ENCODE measurements around the gene BICRAL. TPM values are rescaled to one million over a fixed set of nuclear protein-coding genes. Genes with fewer than 3 reads are reported as not detected.

Gene BICRAL
- total and polyA plus RNA-seq, 2 of the 4 experiments (the other 2 are of a cell fraction) = 4.0 to 6.1 TPM

DNA sequence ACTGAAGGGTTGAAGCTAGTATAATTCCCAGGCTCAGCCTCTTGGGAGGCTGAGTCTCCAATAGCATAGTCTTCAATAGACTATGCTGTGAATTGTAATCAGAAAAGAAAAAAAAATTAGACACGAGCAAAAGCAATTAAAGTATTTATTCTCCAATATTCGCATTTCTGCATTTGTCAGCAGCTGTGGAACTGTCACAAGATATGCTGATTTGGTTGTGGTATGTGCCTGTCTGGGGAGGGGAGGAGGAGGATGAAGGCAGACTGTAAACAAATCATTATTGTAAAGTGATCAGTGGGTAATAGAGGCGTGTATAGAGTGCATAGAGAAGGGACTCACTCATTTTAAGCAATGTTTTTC is 10.1 kb upstream of the BICRAL start:
- CTCF ChIA-PET = interaction anchor here (0.6 to 1.0 kb wide), 2 partner anchors 22 to 120 kb away, joined by 3 read pairs; no protein-coding TSS in a partner anchor
- H4K5ac ChIP-seq (ENCODE audit: low read depth, low read length) = no peak overlapping the region
- no peak overlapping the region for H3K4me3 ChIP-seq (ENCODE audit: insufficient read depth, low read depth, low read length)
- TF ChIP-seq RFX5 (IDR thresholded peaks at IDR 0.05; ENCODE audit: low read depth, low read length) = no peak
- TF ChIP-seq FOS (IDR thresholded peaks at IDR 0.05; ENCODE audit: low read depth, low read length) = no peak
- TF ChIP-seq, protein P1, sequence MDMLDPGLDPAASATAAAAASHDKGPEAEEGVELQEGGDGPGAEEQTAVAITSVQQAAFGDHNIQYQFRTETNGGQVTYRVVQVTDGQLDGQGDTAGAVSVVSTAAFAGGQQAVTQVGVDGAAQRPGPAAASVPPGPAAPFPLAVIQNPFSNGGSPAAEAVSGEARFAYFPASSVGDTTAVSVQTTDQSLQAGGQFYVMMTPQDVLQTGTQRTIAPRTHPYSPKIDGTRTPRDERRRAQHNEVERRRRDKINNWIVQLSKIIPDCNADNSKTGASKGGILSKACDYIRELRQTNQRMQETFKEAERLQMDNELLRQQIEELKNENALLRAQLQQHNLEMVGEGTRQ (IDR thresholded peaks at IDR 0.05; ENCODE audit: low read depth, low read length) = no peak
- TF ChIP-seq, protein P2, sequence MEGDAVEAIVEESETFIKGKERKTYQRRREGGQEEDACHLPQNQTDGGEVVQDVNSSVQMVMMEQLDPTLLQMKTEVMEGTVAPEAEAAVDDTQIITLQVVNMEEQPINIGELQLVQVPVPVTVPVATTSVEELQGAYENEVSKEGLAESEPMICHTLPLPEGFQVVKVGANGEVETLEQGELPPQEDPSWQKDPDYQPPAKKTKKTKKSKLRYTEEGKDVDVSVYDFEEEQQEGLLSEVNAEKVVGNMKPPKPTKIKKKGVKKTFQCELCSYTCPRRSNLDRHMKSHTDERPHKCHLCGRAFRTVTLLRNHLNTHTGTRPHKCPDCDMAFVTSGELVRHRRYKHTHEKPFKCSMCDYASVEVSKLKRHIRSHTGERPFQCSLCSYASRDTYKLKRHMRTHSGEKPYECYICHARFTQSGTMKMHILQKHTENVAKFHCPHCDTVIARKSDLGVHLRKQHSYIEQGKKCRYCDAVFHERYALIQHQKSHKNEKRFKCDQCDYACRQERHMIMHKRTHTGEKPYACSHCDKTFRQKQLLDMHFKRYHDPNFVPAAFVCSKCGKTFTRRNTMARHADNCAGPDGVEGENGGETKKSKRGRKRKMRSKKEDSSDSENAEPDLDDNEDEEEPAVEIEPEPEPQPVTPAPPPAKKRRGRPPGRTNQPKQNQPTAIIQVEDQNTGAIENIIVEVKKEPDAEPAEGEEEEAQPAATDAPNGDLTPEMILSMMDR (conservative IDR thresholded peaks at IDR 0.05; ENCODE audit: low read depth, low read length) = no peak
- no peak for TF ChIP-seq MAZ (IDR thresholded peaks at IDR 0.05; ENCODE audit: borderline replicate concordance, low read depth, low read length)
- TF ChIP-seq RCOR1 (IDR thresholded peaks at IDR 0.05; ENCODE audit: insufficient replicate concordance, low read length) = no peak
- TF ChIP-seq POLR2A (IDR thresholded peaks at IDR 0.05; ENCODE audit: low read depth, low read length) = no peak
- no peak for TF ChIP-seq RAD21 (IDR thresholded peaks at IDR 0.05; ENCODE audit: low read length)
- TF ChIP-seq MXI1 (IDR thresholded peaks at IDR 0.05; ENCODE audit: borderline replicate concordance, low read depth, low read length) = no peak
- no peak for TF ChIP-seq MAFK (IDR thresholded peaks at IDR 0.05; ENCODE audit: low read depth, low read length)
- H2AFZ ChIP-seq (replicated peaks; ENCODE audit: low read length, poor library complexity) = no peak overlapping the region
- BruUV-seq (replicated peaks) = no TSS peak
- POLR2A ChIA-PET (ENCODE audit: unreplicated experiment) = no interaction called here
- H3K27ac ChIP-seq (ENCODE audit: insufficient read depth, low read length) = no peak overlapping the region
- H3K4me1 ChIP-seq (ENCODE audit: control insufficient read depth, insufficient read depth, low read length) = no peaks in the 10 kb centered on the region
- no peak overlapping the region for H3K14ac ChIP-seq (replicated peaks; ENCODE audit: low read depth, low read length)
- no peaks in the 10 kb centered on the region for H3K9me3 ChIP-seq (ENCODE audit: control insufficient read depth, insufficient read depth, low read length)
- in situ Hi-C loops (cut with MboI; ENCODE audit: low sequenced_read_pairs) = no loop called here
- no peak overlapping the region for H3K4me2 ChIP-seq (ENCODE audit: low read depth, low read length)
- no CpG with 5 or more reads among the region's 3 CpGs for WGBS, 2 experiments (ENCODE audit: extremely low coverage in 2 of 2, insufficient read length in 1 of 2)
- no peaks in the 10 kb centered on the region for H3K27me3 ChIP-seq (ENCODE audit: control insufficient read depth, insufficient read depth, low read length)
- H2AK5ac ChIP-seq (ENCODE audit: low read depth, low read length) = no peak overlapping the region
- H2BK5ac ChIP-seq (ENCODE audit: low read depth, low read length, poor library complexity, severe bottlenecking) = no peak overlapping the region
- no peak overlapping the region for H3K4ac ChIP-seq (ENCODE audit: low read depth, low read length)
- dilution Hi-C loops (cut with HindIII; ENCODE audit: low sequenced_read_pairs, unreplicated experiment) = no loop called here
- H3K79me1 ChIP-seq (ENCODE audit: low read depth in 1 of 2, low read length in 2 of 2) = 0 out of 4 replicates have a peak, but pooled peaks cover 0 to 4% of the 10 kb centered on the region in 2 experiments
- H4K91ac ChIP-seq (ENCODE audit: insufficient read depth, low read depth, low read length) = no peak overlapping the region
- no peak overlapping the region for H3K56ac ChIP-seq (ENCODE audit: extremely low read depth, insufficient read depth, low read length)
- DNase-seq = no peak
- H4K8ac ChIP-seq (ENCODE audit: low read depth in 2 of 2, low read length in 2 of 2) = no peak overlapping the region
- H2AK9ac ChIP-seq (replicated peaks; ENCODE audit: low read depth, low read length, poor library complexity) = no peak overlapping the region
- no peaks in the 10 kb centered on the region for H3K36me3 ChIP-seq (ENCODE audit: control insufficient read depth, insufficient read depth, low read length)
- peaks cover 3% of the 10 kb centered on the region; the same call in 1 of the 2 replicates for H3K9me1 ChIP-seq (ENCODE audit: insufficient read depth, low read length)
- no peaks in the 10 kb centered on the region for H4K20me1 ChIP-seq (ENCODE audit: insufficient read depth, low read length)
- H3K9ac ChIP-seq (ENCODE audit: low read depth, low read length) = no peak overlapping the region
- no peak overlapping the region for H2BK120ac ChIP-seq (ENCODE audit: low read depth, low read length)
- ATAC-seq (ENCODE audit: low read depth) = no peak
- intact Hi-C loops (cut with micrococcal nuclease) = no loop called here
- H3K23ac ChIP-seq (ENCODE audit: low read depth, low read length) = no peak overlapping the region
- no peak overlapping the region for H3K18ac ChIP-seq (ENCODE audit: low read depth, low read length)
- H2BK20ac ChIP-seq (ENCODE audit: low read depth, low read length) = no peak overlapping the region
- no peak overlapping the region for H2BK15ac ChIP-seq (ENCODE audit: low read depth, low read length)
